ENCODE results near the gene TMC4.
"Not testable (repeated sequence)": the region's sequence is repeated elsewhere in the genome, so short reads cannot be mapped to it uniquely, and the experiment has no call there.

DNA sequence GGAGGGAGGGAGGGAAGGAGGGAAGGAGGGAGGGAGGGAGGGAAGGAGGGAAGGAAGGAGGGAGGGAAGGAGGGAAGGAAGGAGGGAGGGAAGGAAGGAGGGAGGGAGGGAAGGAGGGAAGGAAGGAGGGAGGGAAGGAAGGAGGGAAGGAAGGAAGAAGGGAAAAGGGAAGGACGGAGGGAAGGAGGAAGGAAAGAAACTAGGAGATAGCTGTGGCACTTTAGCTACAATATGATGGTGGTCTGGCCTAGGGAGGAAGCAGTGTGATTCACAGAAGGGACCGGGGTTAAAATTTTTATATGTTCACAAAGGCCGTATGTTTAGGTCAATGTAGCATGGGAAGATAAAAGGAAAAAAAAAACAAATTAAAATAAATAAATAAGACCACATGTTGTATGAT, 8.9 kb upstream of the TMC4 start:
- not testable (repeated sequence) for TF ChIP-seq POLR2A (IDR thresholded peaks at IDR 0.05)
- TF ChIP-seq, protein P1, sequence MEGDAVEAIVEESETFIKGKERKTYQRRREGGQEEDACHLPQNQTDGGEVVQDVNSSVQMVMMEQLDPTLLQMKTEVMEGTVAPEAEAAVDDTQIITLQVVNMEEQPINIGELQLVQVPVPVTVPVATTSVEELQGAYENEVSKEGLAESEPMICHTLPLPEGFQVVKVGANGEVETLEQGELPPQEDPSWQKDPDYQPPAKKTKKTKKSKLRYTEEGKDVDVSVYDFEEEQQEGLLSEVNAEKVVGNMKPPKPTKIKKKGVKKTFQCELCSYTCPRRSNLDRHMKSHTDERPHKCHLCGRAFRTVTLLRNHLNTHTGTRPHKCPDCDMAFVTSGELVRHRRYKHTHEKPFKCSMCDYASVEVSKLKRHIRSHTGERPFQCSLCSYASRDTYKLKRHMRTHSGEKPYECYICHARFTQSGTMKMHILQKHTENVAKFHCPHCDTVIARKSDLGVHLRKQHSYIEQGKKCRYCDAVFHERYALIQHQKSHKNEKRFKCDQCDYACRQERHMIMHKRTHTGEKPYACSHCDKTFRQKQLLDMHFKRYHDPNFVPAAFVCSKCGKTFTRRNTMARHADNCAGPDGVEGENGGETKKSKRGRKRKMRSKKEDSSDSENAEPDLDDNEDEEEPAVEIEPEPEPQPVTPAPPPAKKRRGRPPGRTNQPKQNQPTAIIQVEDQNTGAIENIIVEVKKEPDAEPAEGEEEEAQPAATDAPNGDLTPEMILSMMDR (IDR thresholded peaks at IDR 0.05), result not testable (repeated sequence)

Data from adrenal gland (tissue), 5 donors.